Activated CD4-positive, alpha-beta T cell treated with anti-CD3 and anti-CD28 coated beads, Interleukin-2, amount 10 ng/mL, durations not matched to agents 24 days and 14 days (primary cell): ENCODE data around the gene MAN1B1. TPM values are rescaled to one million over a fixed set of nuclear protein-coding genes. Genes with fewer than 3 reads are reported as not detected.
A peak's percentile ranks its signal among the peaks of the same experiment; 100 is the strongest.

Source experiments
- DNase-seq: peaks from one replicate; pipeline ENCODE4 v3.0.0; 2022
- H3K27ac Mint-ChIP-seq: one replicate; pipeline ENCODE4 v1.8.0; 2022; ENCODE audit warnings: mild to moderate bottlenecking, mixed read lengths
- H3K27me3 Mint-ChIP-seq: one replicate; pipeline ENCODE4 v1.8.0; 2022; ENCODE audit warnings: mixed read lengths
- H3K36me3 Mint-ChIP-seq: one replicate; pipeline ENCODE4 v1.8.0; 2022; ENCODE audit warnings: low read depth, mild to moderate bottlenecking, mixed read lengths
- H3K4me1 Mint-ChIP-seq: one replicate; pipeline ENCODE4 v1.8.0; 2021; ENCODE audit warnings: mixed read lengths
- H3K4me3 Mint-ChIP-seq: one replicate; pipeline ENCODE4 v1.8.0; 2022; ENCODE audit warnings: mild to moderate bottlenecking, moderate library complexity, mixed read lengths
- H3K9me3 Mint-ChIP-seq: one replicate; pipeline ENCODE4 v1.8.0; 2021; ENCODE audit warnings: mixed read lengths
- intact Hi-C: fragments of 100-400 bp; cut with micrococcal nuclease; formaldehyde crosslinking; loops from one replicate; pipeline ENCODE4 v1.15.1; 2023
- total RNA-seq: library from RNA; stranded (reverse); gene quantifications from 2 replicates; pipeline ENCODE4 v1.2.3, GENCODE V29; 2022

MAN1B1 gene
- total RNA-seq, 1 donor from 2014 or later: 50.1 TPM

DNA sequence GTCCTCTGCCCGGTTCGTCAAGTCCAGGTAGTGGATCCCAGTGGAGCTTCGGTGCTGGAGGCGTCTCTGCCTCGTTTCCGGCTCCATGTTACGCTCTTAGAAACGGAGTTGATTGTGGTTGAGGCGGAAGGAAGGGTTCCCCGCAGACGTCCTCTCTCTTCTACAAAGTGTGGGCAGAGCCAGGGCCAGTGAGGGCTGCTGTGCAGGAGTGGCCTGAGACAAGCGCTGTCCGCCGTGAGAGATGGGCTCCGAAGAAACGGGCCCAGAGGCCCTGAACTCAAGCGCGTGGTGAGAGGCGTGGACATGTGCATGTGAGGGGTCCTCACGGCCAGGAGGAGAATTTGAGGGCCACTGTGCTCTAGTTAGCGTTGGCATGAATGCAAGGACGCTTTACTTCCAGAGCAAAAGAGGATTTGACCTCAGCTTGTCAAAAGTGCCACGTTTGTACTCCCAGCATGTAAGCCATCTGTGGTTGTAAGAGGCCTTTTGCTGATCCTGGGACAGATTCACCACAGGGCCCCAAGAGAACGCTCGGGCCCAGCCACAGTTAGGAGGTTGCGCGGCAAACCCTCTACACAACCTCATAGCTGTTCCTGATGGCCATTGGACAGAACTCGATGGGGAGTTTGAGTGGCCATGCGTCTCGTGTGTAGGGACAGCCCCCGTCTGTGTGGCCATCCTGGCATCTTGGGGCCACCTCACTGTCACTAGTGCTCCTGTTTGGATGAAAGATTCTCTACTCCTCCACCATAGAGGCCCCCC is 10.2 kb downstream of the MAN1B1 start:
- Mint-ChIP-seq H3K36me3 (peaks cover 33% of the 10 kb centered on the region), H3K9me3 (no peaks in the 10 kb centered on the region), H3K27ac (peak overlapping the region; percentile 91), H3K27me3 (no peaks in the 10 kb centered on the region), H3K4me1 (peaks cover 17% of the 10 kb centered on the region), H3K4me3 (peak overlapping the region; percentile 78)
- intact Hi-C loops: no loop called here
- no peak for DNase-seq

DNA sequence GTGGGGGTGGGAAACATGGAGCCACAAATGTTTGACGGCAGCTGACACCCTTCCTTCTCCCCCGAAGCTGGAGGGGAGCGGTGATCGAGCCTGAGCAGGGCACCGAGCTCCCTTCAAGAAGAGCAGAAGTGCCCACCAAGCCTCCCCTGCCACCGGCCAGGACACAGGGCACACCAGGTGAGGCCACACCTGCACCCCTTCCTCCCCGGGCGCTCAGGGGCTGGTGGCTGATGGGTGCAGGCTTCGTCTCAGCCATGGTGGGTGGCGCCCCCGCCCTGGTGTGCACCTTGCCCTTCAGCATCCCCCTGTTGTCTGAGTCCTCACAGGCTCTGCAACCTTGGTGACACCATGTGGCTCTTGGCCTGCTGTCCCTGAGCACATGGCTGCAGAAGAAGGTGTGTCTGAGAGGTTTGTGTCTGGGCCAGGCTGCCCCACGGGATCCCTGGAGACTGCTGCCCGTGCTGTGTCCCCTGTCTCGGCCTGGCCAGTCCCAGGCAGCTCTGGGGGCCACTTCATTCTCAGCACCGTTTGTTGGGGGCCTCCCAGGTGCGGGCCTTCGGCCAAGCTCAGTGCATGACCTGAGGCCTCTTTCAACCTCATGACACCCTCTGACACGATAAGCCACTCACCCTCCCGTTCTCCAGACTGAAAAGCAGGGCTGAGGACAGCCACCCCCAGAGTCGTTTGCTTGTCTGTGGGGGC is 11.1 kb downstream of the MAN1B1 start:
- H3K27me3 Mint-ChIP-seq: no peaks in the 10 kb centered on the region
- peaks cover 17% of the 10 kb centered on the region for H3K4me1 Mint-ChIP-seq
- H3K36me3 Mint-ChIP-seq: peaks cover 26% of the 10 kb centered on the region
- DNase-seq: no peak
- H3K27ac Mint-ChIP-seq: no peak overlapping the region
- intact Hi-C loops: no loop called here
- no peak overlapping the region for H3K4me3 Mint-ChIP-seq
- H3K9me3 Mint-ChIP-seq: no peaks in the 10 kb centered on the region

GRCh38 chr9:137099231-137099630 is 12.4 kb downstream of the MAN1B1 start:
- no peaks in the 10 kb centered on the region for H3K27me3 Mint-ChIP-seq
- H3K36me3 Mint-ChIP-seq: peaks cover 22% of the 10 kb centered on the region
- H3K4me3 Mint-ChIP-seq: no peak overlapping the region
- H3K9me3 Mint-ChIP-seq: no peaks in the 10 kb centered on the region
- no peak for DNase-seq
- H3K4me1 Mint-ChIP-seq: peaks cover 16% of the 10 kb centered on the region
- H3K27ac Mint-ChIP-seq: no peak overlapping the region
- intact Hi-C loops: no loop called here

DNA sequence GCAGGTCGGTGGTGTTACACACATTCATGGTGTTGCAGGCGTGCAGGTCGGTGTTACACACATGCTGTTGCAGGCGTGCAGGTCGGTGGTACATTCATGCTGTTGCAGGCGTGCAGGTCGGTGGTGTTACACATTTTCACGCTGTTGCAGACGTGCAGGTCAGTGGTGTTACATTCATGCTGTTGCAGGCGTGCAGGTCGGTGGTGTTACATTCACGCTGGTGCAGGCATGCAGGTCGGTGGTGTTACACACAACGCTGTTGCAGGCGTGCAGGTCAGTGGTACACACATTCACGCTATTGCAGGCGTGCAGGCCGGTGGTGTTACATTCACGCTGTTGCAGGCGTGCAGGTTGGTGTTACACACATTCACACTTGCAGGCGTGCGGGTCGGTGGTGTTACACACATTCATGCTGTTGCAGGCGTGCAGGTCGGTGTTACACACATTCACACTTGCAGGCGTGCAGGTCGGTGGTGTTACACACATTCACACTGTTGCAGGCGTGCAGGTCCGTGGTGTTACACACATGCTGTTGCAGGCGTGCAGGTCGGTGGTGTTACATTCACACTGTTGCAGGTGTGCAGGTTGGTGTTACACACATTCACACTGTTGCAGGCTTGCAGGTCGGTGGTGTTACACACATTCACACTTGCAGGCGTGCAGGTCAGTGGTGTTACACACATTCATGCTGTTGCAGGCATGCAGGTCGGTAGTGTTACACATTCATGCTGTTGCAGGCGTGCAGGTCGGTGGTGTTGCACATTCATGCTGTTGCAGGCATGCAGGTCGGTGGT is 16.6 kb downstream of the MAN1B1 start:
- intact Hi-C loops: no loop called here
- no peak for DNase-seq
- H3K9me3 Mint-ChIP-seq: no peaks in the 10 kb centered on the region
- H3K27me3 Mint-ChIP-seq: no peaks in the 10 kb centered on the region
- H3K4me3 Mint-ChIP-seq: no peak overlapping the region
- H3K4me1 Mint-ChIP-seq: peaks cover 2% of the 10 kb centered on the region
- H3K27ac Mint-ChIP-seq: no peak overlapping the region
- peaks cover 12% of the 10 kb centered on the region for H3K36me3 Mint-ChIP-seq

DNA sequence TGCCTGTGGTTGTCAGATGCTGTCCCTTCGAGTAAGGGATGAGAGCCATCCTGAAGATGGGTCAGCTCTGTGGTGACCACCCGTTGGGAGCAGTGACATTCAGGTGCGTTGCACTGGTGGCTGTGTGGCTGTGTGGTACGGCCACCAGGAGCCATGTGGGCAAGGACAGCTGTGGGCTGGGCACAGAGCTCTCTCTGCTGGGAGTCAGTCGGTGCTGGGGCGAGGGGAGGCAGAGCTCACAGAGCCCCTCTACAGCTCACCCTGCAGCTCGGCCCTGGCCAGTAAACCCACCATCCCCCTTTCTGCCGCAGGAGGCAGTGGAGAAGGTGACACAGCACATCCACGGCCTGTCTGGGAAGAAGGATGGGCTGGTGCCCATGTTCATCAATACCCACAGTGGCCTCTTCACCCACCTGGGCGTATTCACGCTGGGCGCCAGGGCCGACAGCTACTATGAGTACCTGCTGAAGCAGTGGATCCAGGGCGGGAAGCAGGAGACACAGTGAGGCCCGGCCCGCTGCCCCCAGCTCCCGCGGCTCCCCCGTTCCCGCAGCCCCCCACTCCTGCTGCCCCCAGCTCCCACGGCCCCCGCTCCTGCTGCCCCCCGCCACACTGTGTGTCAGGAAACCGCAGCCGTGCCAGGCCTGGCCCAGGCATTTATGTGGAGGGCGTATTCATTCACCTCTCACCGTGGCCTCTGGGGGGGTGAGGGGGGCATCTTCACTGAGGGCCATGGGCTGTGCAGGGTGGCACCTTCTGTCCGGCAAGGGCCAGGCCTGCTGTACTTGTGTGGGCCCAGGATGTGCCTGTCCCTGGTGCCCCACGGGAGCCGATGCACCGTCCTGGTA is 19.3 kb downstream of the MAN1B1 start:
- H3K27ac Mint-ChIP-seq: no peak overlapping the region

GRCh38 chr9:137106662-137107250 is 20.0 kb downstream of the MAN1B1 start:
- peaks cover 8% of the 10 kb centered on the region for H3K36me3 Mint-ChIP-seq
- H3K9me3 Mint-ChIP-seq: no peaks in the 10 kb centered on the region
- H3K27me3 Mint-ChIP-seq: no peaks in the 10 kb centered on the region
- intact Hi-C loops: no loop called here
- no peak for DNase-seq
- H3K4me1 Mint-ChIP-seq: no peaks in the 10 kb centered on the region
- H3K4me3 Mint-ChIP-seq: no peak overlapping the region
- H3K27ac Mint-ChIP-seq: no peak overlapping the region

More for the DNA sequence above, 19.3 kb downstream of the MAN1B1 start:
- DNase-seq: no peak
- Mint-ChIP-seq H3K4me3 (no peak overlapping the region), H3K36me3 (peaks cover 8% of the 10 kb centered on the region), H3K4me1 (no peaks in the 10 kb centered on the region), H3K27me3 (no peaks in the 10 kb centered on the region), H3K9me3 (no peaks in the 10 kb centered on the region)
- intact Hi-C loops: no loop called here

DNA sequence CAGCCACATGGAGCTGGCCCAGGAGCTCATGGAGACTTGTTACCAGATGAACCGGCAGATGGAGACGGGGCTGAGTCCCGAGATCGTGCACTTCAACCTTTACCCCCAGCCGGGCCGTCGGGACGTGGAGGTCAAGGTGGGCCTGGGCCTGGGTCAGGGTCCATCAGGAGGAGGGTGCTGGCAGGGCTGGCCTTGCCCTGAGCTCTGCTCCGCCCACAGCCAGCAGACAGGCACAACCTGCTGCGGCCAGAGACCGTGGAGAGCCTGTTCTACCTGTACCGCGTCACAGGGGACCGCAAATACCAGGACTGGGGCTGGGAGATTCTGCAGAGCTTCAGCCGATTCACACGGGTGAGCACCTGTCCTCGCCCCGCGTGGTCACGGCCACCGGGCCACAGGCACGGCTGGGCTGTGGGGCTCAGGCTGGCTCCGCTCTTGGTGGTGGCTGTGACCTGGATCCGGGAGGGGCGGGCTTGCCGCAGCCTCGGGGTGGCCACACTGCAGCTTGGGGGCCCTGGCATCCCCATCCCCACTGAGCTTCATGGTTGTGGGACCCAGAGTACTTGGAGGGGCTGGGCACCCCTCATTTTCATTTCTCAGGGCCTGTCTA is 20.6 kb downstream of the MAN1B1 start:
- Mint-ChIP-seq H3K27me3 (no peaks in the 10 kb centered on the region), H3K27ac (no peak overlapping the region)

GRCh38 chr9:137107982-137108381 is 21.2 kb downstream of the MAN1B1 start:
- Mint-ChIP-seq H3K27ac (no peak overlapping the region), H3K36me3 (peaks cover 11% of the 10 kb centered on the region), H3K27me3 (no peaks in the 10 kb centered on the region), H3K9me3 (no peaks in the 10 kb centered on the region), H3K4me1 (peaks cover 2% of the 10 kb centered on the region), H3K4me3 (no peak overlapping the region)
- intact Hi-C loops: no loop called here
- no peak for DNase-seq

More for the DNA sequence above, 20.6 kb downstream of the MAN1B1 start:
- no peak for DNase-seq
- no peaks in the 10 kb centered on the region for H3K9me3 Mint-ChIP-seq
- peaks cover 8% of the 10 kb centered on the region for H3K36me3 Mint-ChIP-seq
- H3K4me3 Mint-ChIP-seq: no peak overlapping the region
- no peaks in the 10 kb centered on the region for H3K4me1 Mint-ChIP-seq
- intact Hi-C loops: no loop called here

DNA sequence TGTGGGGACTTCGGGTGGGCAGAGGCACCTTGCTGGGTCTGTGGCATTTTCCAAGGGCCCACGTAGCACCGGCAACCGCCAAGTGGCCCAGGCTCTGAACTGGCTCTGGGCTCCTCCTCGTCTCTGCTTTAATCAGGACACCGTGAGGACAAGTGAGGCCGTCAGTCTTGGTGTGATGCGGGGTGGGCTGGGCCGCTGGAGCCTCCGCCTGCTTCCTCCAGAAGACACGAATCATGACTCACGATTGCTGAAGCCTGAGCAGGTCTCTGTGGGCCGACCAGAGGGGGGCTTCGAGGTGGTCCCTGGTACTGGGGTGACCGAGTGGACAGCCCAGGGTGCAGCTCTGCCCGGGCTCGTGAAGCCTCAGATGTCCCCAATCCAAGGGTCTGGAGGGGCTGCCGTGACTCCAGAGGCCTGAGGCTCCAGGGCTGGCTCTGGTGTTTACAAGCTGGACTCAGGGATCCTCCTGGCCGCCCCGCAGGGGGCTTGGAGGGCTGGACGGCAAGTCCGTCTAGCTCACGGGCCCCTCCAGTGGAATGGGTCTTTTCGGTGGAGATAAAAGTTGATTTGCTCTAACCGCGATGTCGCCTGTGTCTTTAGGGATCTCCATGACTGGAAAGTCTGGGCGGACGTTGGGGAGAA is 21.9 kb downstream of the MAN1B1 start:
- intact Hi-C loops: no loop called here
- Mint-ChIP-seq H3K4me3 (no peak overlapping the region), H3K27ac (no peak overlapping the region), H3K9me3 (no peaks in the 10 kb centered on the region), H3K27me3 (no peaks in the 10 kb centered on the region), H3K36me3 (peaks cover 12% of the 10 kb centered on the region), H3K4me1 (peaks cover 2% of the 10 kb centered on the region)
- DNase-seq: no peak

DNA sequence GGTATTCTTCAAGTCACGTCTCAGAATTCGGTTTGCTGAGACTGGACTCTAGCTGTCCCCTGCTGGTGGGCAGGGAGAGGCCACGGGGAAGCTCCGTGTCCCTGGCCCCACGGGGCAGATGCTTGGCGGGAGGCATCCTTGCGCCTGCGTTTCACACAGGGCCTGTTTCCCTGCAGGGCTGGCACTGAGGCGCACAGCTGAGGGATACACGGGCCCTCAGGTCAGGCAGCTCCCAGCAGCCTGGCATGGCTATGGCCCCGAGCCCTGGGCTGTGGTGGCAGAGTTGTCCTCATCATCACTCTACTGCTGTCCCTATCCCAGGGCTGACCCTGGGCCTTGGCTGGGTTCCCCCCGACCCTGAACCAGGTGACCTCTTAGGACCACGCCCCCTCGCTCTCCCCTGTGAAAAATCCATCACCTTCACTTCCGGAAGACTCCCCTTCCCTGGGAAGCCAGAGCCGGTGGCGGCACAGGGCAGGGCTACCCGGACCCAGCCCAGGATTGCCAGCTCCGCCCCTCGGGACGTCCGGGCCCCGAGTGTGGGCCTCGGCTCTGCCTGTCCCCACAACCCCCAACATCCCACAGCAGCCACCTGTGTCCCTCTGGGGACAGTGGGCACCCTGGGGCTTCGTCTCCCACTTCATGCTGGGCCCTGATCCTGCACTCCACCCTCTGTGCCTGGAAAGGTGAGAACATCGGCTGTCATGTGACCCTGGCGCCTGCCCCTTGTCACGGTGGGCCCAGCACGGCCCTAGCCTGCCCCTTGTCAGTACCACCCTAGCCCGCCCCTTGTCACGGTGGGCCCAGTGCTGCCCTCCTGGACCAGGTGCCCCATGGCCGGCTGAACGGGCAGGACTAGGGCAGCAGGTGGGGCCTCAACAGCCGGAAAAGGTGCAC is 22.7 kb downstream of the MAN1B1 start:
- no peaks in the 10 kb centered on the region for H3K27me3 Mint-ChIP-seq
- H3K4me1 Mint-ChIP-seq: peaks cover 2% of the 10 kb centered on the region
- intact Hi-C loops: no loop called here

GRCh38 chr9:137110147-137110910 is 23.5 kb downstream of the MAN1B1 start:
- peaks cover 11% of the 10 kb centered on the region for H3K36me3 Mint-ChIP-seq
- H3K9me3 Mint-ChIP-seq: no peaks in the 10 kb centered on the region
- intact Hi-C loops: no loop called here

More for the DNA sequence above, 22.7 kb downstream of the MAN1B1 start:
- Mint-ChIP-seq H3K9me3 (no peaks in the 10 kb centered on the region), H3K27ac (no peak overlapping the region), H3K4me3 (no peak overlapping the region), H3K36me3 (peaks cover 12% of the 10 kb centered on the region)
- no peak for DNase-seq

More at GRCh38 chr9:137110147-137110910, 23.5 kb downstream of the MAN1B1 start:
- no peaks in the 10 kb centered on the region for H3K27me3 Mint-ChIP-seq
- DNase-seq: no peak
- no peak overlapping the region for H3K27ac Mint-ChIP-seq
- peaks cover 2% of the 10 kb centered on the region for H3K4me1 Mint-ChIP-seq
- H3K4me3 Mint-ChIP-seq: no peak overlapping the region
